ENCODE results near the gene LAPTM5. TPM values are rescaled to one million over a fixed set of nuclear protein-coding genes. Genes with fewer than 3 reads are reported as not detected.
A peak's percentile ranks its signal among the peaks of the same experiment; 100 is the strongest.
"Not testable (repeated sequence)": the region's sequence is repeated elsewhere in the genome, so short reads cannot be mapped to it uniquely, and the experiment has no call there.

LAPTM5 gene
- total RNA-seq, 4 donors from 2014 or later = 8.9 to 75.4 (median 40.4) TPM

DNA sequence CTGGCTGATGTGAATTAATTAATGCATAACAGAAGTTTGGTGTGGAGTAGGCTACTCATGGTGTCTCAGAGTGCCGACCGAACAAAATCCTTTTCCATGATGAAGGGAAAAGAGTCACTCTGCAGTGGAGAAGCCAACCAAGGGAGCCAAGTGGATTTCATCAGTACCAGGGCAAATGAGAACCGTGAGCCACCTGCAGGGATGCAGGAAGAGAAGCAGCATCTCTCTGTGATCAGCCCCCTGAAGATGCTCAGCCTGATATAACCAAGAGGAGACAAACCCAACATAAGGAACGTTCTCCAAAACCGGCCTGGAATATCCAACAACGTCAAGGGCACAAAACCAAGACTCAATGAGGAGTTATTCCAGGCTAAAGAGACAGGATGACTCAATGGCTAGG is 13.4 kb upstream of the LAPTM5 start:
- 87 to 88% methylated on average over 3 to 6 of the region's 6 CpGs for WGBS, 2 donors (ENCODE audit: low coverage in 1 of 2)
- ATAC-seq = no peak
- no peak overlapping the region for H3K27ac ChIP-seq
- no peaks in the 10 kb centered on the region for H3K36me3 ChIP-seq
- peaks cover 9% of the 10 kb centered on the region for H3K27me3 ChIP-seq
- H3K4me3 ChIP-seq = no peak overlapping the region
- TF ChIP-seq POLR2A (IDR thresholded peaks at IDR 0.05) = no peak
- TF ChIP-seq EP300 (IDR thresholded peaks at IDR 0.05) = no peak
- TF ChIP-seq, protein P1, sequence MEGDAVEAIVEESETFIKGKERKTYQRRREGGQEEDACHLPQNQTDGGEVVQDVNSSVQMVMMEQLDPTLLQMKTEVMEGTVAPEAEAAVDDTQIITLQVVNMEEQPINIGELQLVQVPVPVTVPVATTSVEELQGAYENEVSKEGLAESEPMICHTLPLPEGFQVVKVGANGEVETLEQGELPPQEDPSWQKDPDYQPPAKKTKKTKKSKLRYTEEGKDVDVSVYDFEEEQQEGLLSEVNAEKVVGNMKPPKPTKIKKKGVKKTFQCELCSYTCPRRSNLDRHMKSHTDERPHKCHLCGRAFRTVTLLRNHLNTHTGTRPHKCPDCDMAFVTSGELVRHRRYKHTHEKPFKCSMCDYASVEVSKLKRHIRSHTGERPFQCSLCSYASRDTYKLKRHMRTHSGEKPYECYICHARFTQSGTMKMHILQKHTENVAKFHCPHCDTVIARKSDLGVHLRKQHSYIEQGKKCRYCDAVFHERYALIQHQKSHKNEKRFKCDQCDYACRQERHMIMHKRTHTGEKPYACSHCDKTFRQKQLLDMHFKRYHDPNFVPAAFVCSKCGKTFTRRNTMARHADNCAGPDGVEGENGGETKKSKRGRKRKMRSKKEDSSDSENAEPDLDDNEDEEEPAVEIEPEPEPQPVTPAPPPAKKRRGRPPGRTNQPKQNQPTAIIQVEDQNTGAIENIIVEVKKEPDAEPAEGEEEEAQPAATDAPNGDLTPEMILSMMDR (IDR thresholded peaks at IDR 0.05) = no peak
- TF ChIP-seq POLR2AphosphoS5 (IDR thresholded peaks at IDR 0.05) = no peak
- H3K9me3 ChIP-seq = no peaks in the 10 kb centered on the region
- H3K4me1 ChIP-seq = no peaks in the 10 kb centered on the region

- peaks cover 9% of the 10 kb centered on the region for H3K27me3 ChIP-seq
- no peaks in the 10 kb centered on the region for H3K9me3 ChIP-seq
- H3K36me3 ChIP-seq = no peaks in the 10 kb centered on the region
- H3K4me1 ChIP-seq = no peaks in the 10 kb centered on the region
- H3K4me3 ChIP-seq = no peak overlapping the region
- no peak for ATAC-seq
- WGBS, 2 donors (ENCODE audit: low coverage in 1 of 2) = 61 to 79% methylated on average over 7 to 10 of the region's 10 CpGs
- no peak for TF ChIP-seq EP300 (IDR thresholded peaks at IDR 0.05)
- no peak for TF ChIP-seq POLR2A (IDR thresholded peaks at IDR 0.05)
- TF ChIP-seq, protein P1 (IDR thresholded peaks at IDR 0.05) = no peak
- TF ChIP-seq POLR2AphosphoS5 (IDR thresholded peaks at IDR 0.05) = no peak
- H3K27ac ChIP-seq = no peak overlapping the region
Observed at GRCh38 chr1:30770150-30770549, 12.6 kb upstream of the LAPTM5 start.

GRCh38 chr1:30768830-30769718 is 11.5 kb upstream of the LAPTM5 start:
- no peaks in the 10 kb centered on the region for H3K9me3 ChIP-seq
- WGBS, 2 donors (ENCODE audit: low coverage in 1 of 2) = 80% methylated on average over 5 of the region's 20 CpGs; no CpG with 5 or more reads in 1 of the 2 donors
- ATAC-seq = peak; percentile 53
- H3K27me3 ChIP-seq = peaks cover 9% of the 10 kb centered on the region
- H3K36me3 ChIP-seq = no peaks in the 10 kb centered on the region
- peaks cover 0 to under 1% (median 0%) of the 10 kb centered on the region in 3 donors for H3K4me1 ChIP-seq
- TF ChIP-seq POLR2AphosphoS5 (IDR thresholded peaks at IDR 0.05) (no peak), POLR2A (IDR thresholded peaks at IDR 0.05) (no peak), EP300 (IDR thresholded peaks at IDR 0.05) (no peak)
- TF ChIP-seq, protein P1 (IDR thresholded peaks at IDR 0.05) = no peak
- no peak overlapping the region for H3K4me3 ChIP-seq
- no peak overlapping the region for H3K27ac ChIP-seq

- WGBS, 2 donors (ENCODE audit: low coverage in 1 of 2) = 77 to 85% methylated on average over 3 to 5 of the region's 9 CpGs
- peak; percentile 7 for ATAC-seq
- H3K9me3 ChIP-seq = no peaks in the 10 kb centered on the region
- peaks cover 9% of the 10 kb centered on the region for H3K27me3 ChIP-seq
- H3K4me1 ChIP-seq = peaks cover 0 to 8% (median 0%) of the 10 kb centered on the region in 3 donors
- no peak overlapping the region for H3K4me3 ChIP-seq
- H3K36me3 ChIP-seq = no peaks in the 10 kb centered on the region
- H3K27ac ChIP-seq = no peak overlapping the region
- TF ChIP-seq, protein P1 (IDR thresholded peaks at IDR 0.05) = no peak
- TF ChIP-seq POLR2AphosphoS5 (IDR thresholded peaks at IDR 0.05) = no peak
- TF ChIP-seq EP300 (IDR thresholded peaks at IDR 0.05) = no peak
- TF ChIP-seq POLR2A (IDR thresholded peaks at IDR 0.05) = no peak
Observed at GRCh38 chr1:30768159-30768829, 10.7 kb upstream of the LAPTM5 start.

GRCh38 chr1:30766948-30767347 is 9.4 kb upstream of the LAPTM5 start:
- H3K36me3 ChIP-seq, H3K9me3 ChIP-seq, H3K27ac ChIP-seq, ATAC-seq, H3K4me3 ChIP-seq, H3K27me3 ChIP-seq: not testable (repeated sequence)
- 85 to 93% methylated on average over 5 to 7 of the region's 8 CpGs for WGBS, 2 donors (ENCODE audit: low coverage in 1 of 2)
- peaks cover 0 to 13% (median 0%) of the 10 kb centered on the region in 3 donors for H3K4me1 ChIP-seq

Measured in gastroesophageal sphincter (tissue), 4 donors.